Gastroesophageal sphincter (tissue), 3 donors: Measurements from ENCODE around the gene ADPRM.

Source experiments
- EP300 ChIP-seq: sonication (generic); formaldehyde crosslinking; IDR thresholded peaks from one replicate; pipeline ENCODE4 v1.6.1; 2017; ENCODE audit warnings: antibody characterized with exemption, mild to moderate bottlenecking
- POLR2A ChIP-seq, 2 donors: fragments of 450-650 bp; IDR thresholded peaks; one replicate each; pipeline ENCODE4 v1.6.1; 2017; ENCODE audit warnings: antibody characterized with exemption in 2 of 2, mild to moderate bottlenecking in 2 of 2, moderate library complexity in 1 of 2
- POLR2AphosphoS5 ChIP-seq: sonication (generic); formaldehyde crosslinking; IDR thresholded peaks from one replicate; pipeline ENCODE4 v1.6.1; 2017; ENCODE audit warnings: antibody characterized with exemption
- TF ChIP-seq, protein P1 (sequence below), 4 experiments: fragments of 200-600 bp in 2 of 4; fragments of 450-650 bp in 2 of 4; sonication (generic) in 1 of 4; IDR thresholded peaks; one replicate each; pipeline ENCODE4 v1.5.1; 2017 to 2019; ENCODE audit warnings: antibody characterized with exemption in 4 of 4, mild to moderate bottlenecking in 2 of 4, moderate library complexity in 2 of 4

DNA sequence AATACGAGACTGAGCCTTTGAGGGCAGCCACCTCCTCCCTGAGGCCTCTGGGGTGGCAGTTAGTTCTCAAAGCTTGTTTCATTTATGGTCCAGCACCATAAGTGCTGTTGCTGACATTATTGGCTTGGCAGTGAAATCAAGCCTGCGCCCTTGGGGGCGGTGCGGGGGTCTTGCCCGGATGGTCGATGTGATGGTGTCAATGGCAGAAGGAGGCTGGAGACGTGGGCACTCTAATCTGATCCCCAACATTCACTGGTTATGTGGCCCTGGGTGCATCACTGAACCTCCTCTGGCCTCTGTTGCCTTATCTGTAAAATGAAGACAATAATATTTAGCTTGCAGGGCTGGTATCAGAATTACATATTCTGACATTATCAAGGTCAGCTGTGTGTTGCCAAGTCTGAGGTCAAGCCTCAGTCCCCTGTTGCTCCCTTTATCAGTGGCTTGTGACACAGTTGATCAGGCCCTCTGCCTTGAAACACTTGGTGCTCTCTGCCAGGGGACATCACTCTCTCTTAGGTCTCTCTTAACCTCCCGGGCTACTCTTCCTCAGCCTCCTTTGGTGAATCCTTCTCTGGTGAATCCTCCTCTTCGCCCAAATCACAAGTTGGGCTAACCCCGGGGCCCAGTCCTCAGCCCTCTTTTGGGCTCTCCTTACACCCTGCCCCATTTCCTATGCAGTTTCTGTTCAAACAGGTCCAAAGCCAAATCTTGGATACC, 44.2 kb downstream of the ADPRM start:
- TF ChIP-seq, protein P1, sequence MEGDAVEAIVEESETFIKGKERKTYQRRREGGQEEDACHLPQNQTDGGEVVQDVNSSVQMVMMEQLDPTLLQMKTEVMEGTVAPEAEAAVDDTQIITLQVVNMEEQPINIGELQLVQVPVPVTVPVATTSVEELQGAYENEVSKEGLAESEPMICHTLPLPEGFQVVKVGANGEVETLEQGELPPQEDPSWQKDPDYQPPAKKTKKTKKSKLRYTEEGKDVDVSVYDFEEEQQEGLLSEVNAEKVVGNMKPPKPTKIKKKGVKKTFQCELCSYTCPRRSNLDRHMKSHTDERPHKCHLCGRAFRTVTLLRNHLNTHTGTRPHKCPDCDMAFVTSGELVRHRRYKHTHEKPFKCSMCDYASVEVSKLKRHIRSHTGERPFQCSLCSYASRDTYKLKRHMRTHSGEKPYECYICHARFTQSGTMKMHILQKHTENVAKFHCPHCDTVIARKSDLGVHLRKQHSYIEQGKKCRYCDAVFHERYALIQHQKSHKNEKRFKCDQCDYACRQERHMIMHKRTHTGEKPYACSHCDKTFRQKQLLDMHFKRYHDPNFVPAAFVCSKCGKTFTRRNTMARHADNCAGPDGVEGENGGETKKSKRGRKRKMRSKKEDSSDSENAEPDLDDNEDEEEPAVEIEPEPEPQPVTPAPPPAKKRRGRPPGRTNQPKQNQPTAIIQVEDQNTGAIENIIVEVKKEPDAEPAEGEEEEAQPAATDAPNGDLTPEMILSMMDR (IDR thresholded peaks at IDR 0.05): no peak
- TF ChIP-seq POLR2AphosphoS5 (no peak), POLR2A (IDR thresholded peaks at IDR 0.05) (no peak), EP300 (no peak)
